T1000 (cell line): Measurements from ENCODE around the gene ADAM11.

Source experiments
- DNase-seq: peaks from one replicate; lab custom pipeline; 2025; ENCODE audit warnings: mixed read lengths; lab: John Stamatoyannopoulos, UW

The ADAM11 gene

GRCh38 chr17:44775136-44775837 is 16.5 kb downstream of the ADAM11 start:
- peak; percentile 96 for DNase-seq

- DNase-seq, result no peak
Measured at GRCh38 chr17:44775838-44776621, 17.2 kb downstream of the ADAM11 start.

GRCh38 chr17:44776628-44777393 is 18.0 kb downstream of the ADAM11 start:
- no peak for DNase-seq

- no peak for DNase-seq
Measured at GRCh38 chr17:44777394-44778348, 18.9 kb downstream of the ADAM11 start.

GRCh38 chr17:44778656-44779210 is 19.9 kb downstream of the ADAM11 start:
- no peak for DNase-seq

- peak; percentile 76 for DNase-seq
Measured at GRCh38 chr17:44779211-44780025, 20.6 kb downstream of the ADAM11 start.

- DNase-seq, result no peak
Measured at GRCh38 chr17:44780161-44780560, 21.4 kb downstream of the ADAM11 start.

GRCh38 chr17:44780845-44781480 is 22.2 kb downstream of the ADAM11 start:
- DNase-seq, result no peak

GRCh38 chr17:44781551-44782325 is 22.9 kb downstream of the ADAM11 start:
- DNase-seq, result no peak

GRCh38 chr17:44782326-44782850 is 23.6 kb downstream of the ADAM11 start:
- no peak for DNase-seq

GRCh38 chr17:44785921-44786320 is 27.1 kb downstream of the ADAM11 start:
- DNase-seq, result no peak

- no peak for DNase-seq
Measured at GRCh38 chr17:44786551-44787081, 27.8 kb downstream of the ADAM11 start.

- DNase-seq, result no peak
Measured at GRCh38 chr17:44787271-44787940, 28.6 kb downstream of the ADAM11 start.

- no peak for DNase-seq
Measured at GRCh38 chr17:44788139-44788538, 29.4 kb downstream of the ADAM11 start.

- no peak for DNase-seq
Measured at GRCh38 chr17:44792276-44792675, 33.5 kb downstream of the ADAM11 start.

GRCh38 chr17:44793885-44794842 is 35.4 kb downstream of the ADAM11 start:
- DNase-seq, result no peak
